HG02610 (cell line): ENCODE data around the gene PTP4A2.
"Not testable (repeated sequence)": the region's sequence is repeated elsewhere in the genome, so short reads cannot be mapped to it uniquely, and the experiment has no call there.

Source experiments
- ATAC-seq: cut with Tn5 transposase; IDR thresholded peaks from one replicate; pipeline ENCODE4 v1.9.1; 2021; ENCODE audit warnings: mild to moderate bottlenecking, moderate library complexity; ENCODE audit not compliant: unreplicated experiment

PTP4A2 gene

DNA sequence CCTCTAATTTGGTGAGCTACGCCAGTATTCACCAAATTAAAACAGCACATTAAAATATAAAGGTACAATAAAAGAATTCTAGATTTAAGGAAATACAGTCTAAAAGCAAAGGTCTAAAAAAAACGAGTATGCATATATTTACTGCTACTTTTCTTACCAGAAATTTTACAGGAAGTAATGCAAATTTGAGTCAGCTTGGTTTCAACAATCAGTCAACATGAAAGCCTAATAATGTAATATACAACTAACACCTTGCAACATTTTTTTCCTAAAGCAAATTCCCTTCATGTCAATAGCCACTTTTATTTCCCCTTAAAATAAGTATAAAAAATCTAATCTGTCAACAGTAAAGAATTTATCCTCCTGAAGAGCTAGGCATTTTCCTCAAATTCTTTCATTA is 11.9 kb downstream of the PTP4A2 start:
- no peak for ATAC-seq

DNA sequence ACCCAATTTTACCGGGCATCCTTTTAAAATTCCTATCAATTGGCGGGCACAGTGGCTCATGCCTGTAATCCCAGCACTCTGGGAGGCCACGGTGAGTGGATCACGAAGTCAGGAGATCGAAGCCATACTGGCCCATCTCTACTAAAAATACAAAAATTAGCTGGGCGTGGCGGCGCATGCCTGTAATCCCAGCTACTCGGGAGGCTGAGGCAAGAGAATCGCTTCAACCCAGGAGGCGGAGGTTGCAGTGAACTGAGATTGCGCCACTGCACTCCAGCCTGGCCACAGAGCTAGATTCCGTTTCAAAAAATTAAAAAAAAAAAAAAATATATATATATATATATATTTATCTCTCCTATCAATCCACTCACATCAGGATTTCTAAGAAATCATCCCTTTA is 12.3 kb downstream of the PTP4A2 start:
- ATAC-seq, result not testable (repeated sequence)

GRCh38 chr1:31924839-31925238 is 13.3 kb downstream of the PTP4A2 start:
- no peak for ATAC-seq

- ATAC-seq, result no peak
These were observed 14.2 kb downstream of the PTP4A2 start for GRCh38 chr1:31923901-31924535.

DNA sequence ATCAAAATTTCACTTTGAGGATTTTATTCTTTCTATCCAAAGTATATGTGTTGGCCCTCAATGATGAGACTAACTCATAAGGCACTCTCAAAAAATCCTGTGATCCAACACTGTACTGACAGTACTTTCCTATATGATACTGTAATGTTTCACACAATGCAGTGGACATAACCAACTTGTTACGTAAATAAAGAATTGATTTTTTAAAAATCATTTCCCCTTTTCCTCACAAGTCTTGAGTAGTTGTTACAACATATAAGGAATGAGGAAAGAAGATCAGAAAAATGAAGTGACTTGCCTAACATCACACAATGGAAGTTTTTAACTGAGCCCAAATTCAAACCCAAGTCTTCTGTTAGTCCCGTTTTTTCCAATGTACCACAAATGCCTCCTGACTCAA is 17.2 kb downstream of the PTP4A2 start:
- ATAC-seq, result no peak

- no peak for ATAC-seq
These were observed 18.6 kb downstream of the PTP4A2 start for GRCh38 chr1:31919591-31919990.

DNA sequence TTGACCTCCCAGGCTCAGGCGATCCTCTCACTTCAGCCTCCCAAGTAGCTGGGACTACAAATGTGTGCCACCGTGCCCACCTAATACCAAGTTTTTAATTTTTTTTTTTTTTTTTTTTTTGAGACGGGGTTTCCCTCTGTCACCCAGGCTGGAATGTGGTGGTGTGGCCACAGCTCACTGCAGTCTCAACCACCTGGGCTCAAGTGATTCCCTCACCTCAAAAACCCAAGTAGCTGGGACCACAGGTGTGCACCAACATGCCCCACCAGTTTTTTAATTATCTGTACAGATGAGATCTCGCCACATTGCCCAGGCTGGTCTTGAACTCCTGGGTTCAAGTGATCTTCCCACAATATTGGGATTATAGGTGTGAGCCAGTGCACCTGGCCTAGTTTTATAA is 22.7 kb downstream of the PTP4A2 start:
- no peak for ATAC-seq

DNA sequence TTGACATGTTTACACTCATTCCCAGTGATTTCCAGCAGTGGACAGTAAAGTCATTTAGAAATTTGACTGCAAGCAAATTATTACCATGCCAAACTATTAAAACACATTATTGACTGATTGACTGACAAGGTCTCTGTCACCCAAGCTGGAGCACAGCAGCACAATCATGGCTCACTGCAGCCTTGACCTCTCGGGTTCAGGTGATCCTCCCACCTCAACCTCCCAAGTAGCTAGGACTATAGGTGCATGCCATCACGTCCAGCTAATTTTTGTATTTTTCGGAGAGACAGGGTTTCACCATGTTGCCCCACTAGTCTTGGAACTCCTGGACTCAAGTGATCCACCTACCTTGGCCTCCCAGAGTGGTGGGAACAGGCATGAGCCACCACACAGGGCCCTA is 24.2 kb downstream of the PTP4A2 start:
- no peak for ATAC-seq

DNA sequence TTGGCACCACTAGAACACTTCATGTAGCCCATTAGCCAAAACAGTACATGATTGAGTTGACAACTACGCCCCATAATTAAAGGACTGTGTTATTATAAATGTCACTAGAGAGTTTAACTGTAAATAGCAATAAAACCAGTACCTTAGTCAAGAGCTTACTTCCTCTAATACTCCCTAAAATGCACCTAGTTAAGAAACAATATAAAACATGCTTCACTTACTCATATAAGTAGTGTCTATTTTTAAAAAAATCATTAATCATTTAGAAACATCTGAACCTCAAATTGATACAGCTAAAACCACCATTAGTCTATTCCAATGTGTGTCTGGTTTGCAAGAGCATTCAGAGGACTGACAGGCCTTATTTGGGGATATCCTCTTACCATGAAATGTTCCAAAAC is 25.3 kb downstream of the PTP4A2 start:
- peak; percentile 62 for ATAC-seq

DNA sequence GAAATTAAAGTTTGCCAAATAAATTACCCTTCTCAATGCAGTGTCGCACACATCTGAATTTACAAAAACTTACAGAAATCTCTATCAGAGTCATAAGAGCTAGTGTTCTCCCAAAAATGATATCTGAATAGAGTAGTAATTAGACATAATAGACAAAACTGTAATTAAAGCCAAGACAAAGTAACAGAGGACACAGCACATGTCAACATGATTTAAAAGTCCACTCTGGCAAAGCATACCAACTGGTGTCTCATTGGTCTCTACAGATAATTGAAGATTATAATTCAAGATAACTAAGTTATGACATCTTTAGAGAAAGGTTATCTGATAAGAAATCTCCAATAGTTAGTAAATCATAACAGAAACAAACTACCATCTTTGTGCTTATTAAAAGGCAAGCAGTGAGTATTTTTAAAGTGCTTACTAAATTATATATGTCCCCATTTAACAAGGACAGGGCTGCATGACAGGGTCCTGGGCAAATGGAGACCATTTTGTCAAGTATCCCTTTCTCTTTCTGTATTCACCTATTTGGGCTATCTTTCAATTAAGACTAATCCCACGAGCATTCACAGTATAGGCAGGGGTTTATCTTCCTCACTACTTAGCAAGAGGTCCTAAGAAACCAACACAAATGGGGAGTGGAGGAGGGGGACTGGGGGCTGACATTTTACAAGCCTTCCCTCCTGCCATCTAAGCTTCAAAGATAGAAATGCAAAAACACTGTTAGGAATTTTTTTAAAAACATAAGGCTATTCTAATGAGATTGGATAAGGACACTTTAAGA is 26.0 kb downstream of the PTP4A2 start:
- no peak for ATAC-seq

GRCh38 chr1:31910933-31911332 is 27.2 kb downstream of the PTP4A2 start:
- ATAC-seq, result no peak

- ATAC-seq, result no peak
These were observed 28.5 kb downstream of the PTP4A2 start for GRCh38 chr1:31909691-31910090.

DNA sequence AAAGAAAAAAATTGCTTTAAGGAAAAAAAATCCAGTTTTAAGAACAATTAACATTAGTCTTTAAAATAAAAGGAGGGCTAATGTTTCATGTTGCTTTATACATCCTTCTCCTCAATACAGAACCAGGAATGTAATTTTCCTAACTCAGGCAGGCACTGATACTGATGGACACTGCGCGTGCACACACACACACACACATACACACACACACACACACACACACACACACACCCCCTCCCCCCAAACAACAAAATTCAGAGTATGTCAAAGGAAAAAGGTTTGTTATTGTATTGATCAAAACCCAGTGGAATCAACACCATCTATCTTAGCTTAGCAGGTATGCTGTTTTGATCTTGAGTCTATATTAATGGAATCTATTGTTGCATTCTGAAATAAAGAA is 31.6 kb downstream of the PTP4A2 start:
- no peak for ATAC-seq

- no peak for ATAC-seq
These were observed 32.5 kb downstream of the PTP4A2 start for GRCh38 chr1:31905681-31906080.

DNA sequence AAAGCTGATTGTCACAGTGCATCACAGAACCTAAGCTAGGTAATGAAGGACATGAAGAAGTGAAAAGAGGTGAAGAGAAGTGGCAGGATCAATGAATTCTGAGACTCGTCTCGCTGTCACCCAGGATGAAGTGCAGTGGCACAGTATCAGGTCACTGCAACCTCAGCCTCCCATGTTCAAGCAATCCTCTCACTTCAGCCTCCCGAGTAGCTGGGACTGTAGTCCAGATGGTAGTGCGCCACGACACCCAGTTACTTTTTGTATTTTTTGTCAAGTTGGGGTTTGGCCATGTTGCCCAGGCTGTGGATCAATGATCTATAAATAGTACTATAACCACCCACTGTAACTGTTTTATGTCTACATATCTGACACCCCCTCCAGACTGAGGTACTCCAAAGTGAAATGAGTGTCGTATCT is 33.1 kb downstream of the PTP4A2 start:
- no peak for ATAC-seq

GRCh38 chr1:31904339-31905092 is 33.7 kb downstream of the PTP4A2 start:
- ATAC-seq, result no peak

DNA sequence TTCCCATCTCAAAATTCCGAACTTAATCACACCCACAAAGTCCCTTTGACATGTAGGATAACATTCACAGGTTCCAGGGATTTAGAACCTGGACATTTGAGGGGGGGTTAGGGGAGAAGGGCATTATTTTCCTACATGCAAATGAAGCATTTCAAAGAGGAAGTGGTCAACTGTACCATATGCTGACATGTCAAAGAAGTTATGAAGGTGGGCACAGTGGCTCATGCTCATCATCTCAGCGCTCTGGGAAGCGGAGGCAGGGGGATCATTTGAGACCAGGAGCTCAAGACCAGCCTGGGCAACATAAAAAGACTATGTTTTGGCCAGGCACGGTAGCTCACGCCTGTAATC is 35.7 kb downstream of the PTP4A2 start:
- ATAC-seq, result no peak

DNA sequence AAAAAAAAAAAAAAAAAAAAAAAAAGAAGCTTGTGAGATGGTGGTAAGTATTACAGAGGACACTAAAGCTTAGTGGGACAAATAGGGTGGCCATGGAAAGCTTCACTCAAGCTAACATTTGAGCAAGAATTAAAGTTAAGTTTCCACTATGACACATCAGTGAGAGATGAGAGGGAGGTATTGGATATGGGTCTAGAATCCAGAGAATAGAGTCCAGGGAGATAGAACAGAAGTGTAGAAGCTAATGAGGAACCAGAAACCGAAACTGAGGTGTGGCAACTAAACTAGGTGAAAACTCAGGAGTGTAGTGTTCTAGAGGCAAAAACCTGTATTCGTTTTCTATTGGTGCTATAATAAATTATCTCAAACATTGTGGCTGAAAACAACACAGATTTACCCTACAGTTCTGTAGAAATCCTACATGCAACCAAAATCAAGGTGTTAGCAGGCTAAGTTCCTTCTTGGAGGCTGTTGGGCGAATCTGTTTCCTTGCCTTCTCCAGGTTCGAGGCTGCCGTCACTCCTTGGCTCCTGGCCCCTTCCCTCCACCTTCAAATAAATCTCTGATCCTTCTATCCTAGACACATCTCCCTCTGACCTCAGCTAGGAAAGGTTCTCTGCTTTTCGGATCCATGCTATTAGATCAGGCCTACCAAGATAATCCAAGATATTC is 36.2 kb downstream of the PTP4A2 start:
- ATAC-seq, result no peak

- ATAC-seq, result no peak
These were observed 37.4 kb downstream of the PTP4A2 start for GRCh38 chr1:31900790-31901189.

DNA sequence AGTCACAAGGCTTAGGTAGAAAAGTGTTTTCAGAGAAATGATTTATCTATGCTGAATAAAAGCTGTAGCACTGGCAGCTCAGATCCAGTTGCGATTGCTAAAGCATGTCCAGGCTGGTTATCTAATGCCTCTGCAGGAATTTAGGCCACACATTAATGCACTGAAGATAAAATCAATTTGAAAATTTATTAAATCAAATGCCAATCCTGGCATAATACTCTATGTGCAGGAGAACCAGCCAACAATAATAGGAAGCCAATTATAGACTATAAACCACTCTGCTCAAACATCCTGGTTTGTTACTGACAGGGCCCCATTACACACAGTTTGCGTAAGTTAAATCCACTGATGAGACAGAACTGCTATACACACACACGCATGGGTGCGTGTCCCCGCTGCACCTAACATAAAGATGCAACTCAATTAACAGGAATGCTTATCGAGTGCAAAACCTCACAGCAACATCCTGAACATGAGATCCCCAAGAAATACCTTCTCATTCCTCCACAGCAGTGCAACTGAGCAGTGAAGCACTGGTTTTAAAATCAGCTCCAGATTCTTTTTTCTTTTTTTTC is 40.6 kb downstream of the PTP4A2 start:
- no peak for ATAC-seq
